ENCODE measurements around the gene SLC25A13. TPM values are rescaled to one million over a fixed set of nuclear protein-coding genes. Genes with fewer than 3 reads are reported as not detected.

SLC25A13 gene
- total RNA-seq, 4 donors from 2014 or later: 23.5 to 36.6 (median 27.5) TPM

- TF ChIP-seq, protein P1, sequence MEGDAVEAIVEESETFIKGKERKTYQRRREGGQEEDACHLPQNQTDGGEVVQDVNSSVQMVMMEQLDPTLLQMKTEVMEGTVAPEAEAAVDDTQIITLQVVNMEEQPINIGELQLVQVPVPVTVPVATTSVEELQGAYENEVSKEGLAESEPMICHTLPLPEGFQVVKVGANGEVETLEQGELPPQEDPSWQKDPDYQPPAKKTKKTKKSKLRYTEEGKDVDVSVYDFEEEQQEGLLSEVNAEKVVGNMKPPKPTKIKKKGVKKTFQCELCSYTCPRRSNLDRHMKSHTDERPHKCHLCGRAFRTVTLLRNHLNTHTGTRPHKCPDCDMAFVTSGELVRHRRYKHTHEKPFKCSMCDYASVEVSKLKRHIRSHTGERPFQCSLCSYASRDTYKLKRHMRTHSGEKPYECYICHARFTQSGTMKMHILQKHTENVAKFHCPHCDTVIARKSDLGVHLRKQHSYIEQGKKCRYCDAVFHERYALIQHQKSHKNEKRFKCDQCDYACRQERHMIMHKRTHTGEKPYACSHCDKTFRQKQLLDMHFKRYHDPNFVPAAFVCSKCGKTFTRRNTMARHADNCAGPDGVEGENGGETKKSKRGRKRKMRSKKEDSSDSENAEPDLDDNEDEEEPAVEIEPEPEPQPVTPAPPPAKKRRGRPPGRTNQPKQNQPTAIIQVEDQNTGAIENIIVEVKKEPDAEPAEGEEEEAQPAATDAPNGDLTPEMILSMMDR (IDR thresholded peaks at IDR 0.05; ENCODE audit: low read depth): no peak
These were observed 34.8 kb downstream of the SLC25A13 start for GRCh38 chr7:96287132-96287531.

DNA sequence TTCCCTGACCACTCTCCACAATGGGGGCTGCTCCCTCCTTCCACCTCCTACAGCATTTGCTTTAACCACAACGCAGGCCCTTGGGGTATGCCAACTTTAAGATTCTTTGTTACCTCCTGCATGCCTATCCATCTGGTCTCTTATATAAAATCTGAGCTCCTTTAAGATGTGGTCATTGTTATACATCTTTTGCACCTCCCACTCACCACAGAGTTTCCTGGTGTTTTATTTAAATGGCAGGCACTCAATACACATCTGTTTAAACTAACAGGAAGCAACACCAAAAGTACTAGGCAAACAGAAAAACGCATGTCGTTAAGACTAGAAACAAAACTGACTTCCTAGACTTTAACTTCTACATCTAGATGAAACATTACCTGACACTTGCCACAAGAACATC is 36.3 kb downstream of the SLC25A13 start:
- TF ChIP-seq, protein P1 (IDR thresholded peaks at IDR 0.05; ENCODE audit: low read depth): no peak

- TF ChIP-seq, protein P1 (IDR thresholded peaks at IDR 0.05; ENCODE audit: low read depth): no peak
These were observed 37.1 kb downstream of the SLC25A13 start for GRCh38 chr7:96284835-96285234.

- TF ChIP-seq, protein P1 (IDR thresholded peaks at IDR 0.05; ENCODE audit: low read depth): no peak
These were observed 37.7 kb downstream of the SLC25A13 start for GRCh38 chr7:96284240-96284639.

GRCh38 chr7:96282835-96283234 is 39.1 kb downstream of the SLC25A13 start:
- TF ChIP-seq, protein P1 (IDR thresholded peaks at IDR 0.05; ENCODE audit: low read depth): no peak

- TF ChIP-seq, protein P1 (IDR thresholded peaks at IDR 0.05; ENCODE audit: low read depth): no peak
These were observed 44.0 kb downstream of the SLC25A13 start for GRCh38 chr7:96277921-96278320.

- TF ChIP-seq, protein P1 (IDR thresholded peaks at IDR 0.05; ENCODE audit: low read depth): no peak
These were observed 45.9 kb downstream of the SLC25A13 start for GRCh38 chr7:96276019-96276418.

Data from subcutaneous adipose tissue (tissue), 4 donors.